K562 (cell line): ENCODE data around the gene WFDC2.

Experiments
- CTCF ChIP-seq, 3 experiments: IDR thresholded peaks in 2 of 3; conservative IDR thresholded peaks in 1 of 3; 2 replicates each; pipeline ENCODE4 v1.5.1; 2011 to 2012; ENCODE audit warnings: low read length in 3 of 3, mild to moderate bottlenecking in 3 of 3, control low read depth in 2 of 3, improper control_type of control experiment in 1 of 3, inconsistent platforms in 1 of 3, low read depth in 1 of 3, mixed read lengths in 1 of 3, moderate library complexity in 1 of 3; ENCODE audit not compliant: insufficient read depth in 2 of 3
- E2F6 ChIP-seq, 2 experiments: IDR thresholded peaks; 2 replicates each; pipeline ENCODE4 v1.6.1; 2011; ENCODE audit warnings: borderline replicate concordance in 1 of 2, control low read depth in 1 of 2, low read depth in 1 of 2, low read length in 1 of 2, mild to moderate bottlenecking in 1 of 2, mixed read lengths in 1 of 2, moderate library complexity in 1 of 2; ENCODE audit not compliant: insufficient read depth in 1 of 2, insufficient read length in 1 of 2, poor library complexity in 1 of 2, severe bottlenecking in 1 of 2; ENCODE audit errors: extremely low read depth in 1 of 2
- EP300 ChIP-seq: IDR thresholded peaks from 2 replicates; pipeline ENCODE4 v1.6.1; 2012; ENCODE audit warnings: low read length, improper control_type of control experiment
- NFIC ChIP-seq: fragments of 450-650 bp; IDR thresholded peaks from 2 replicates; pipeline ENCODE4 v1.6.1; 2017; ENCODE audit warnings: mild to moderate bottlenecking, inconsistent platforms
- POLR2A ChIP-seq: fragments of 450-650 bp; conservative IDR thresholded peaks from 2 replicates; pipeline ENCODE4 v1.6.1; 2016
- POLR2AphosphoS2 ChIP-seq: IDR thresholded peaks from 2 replicates; pipeline ENCODE4 v1.6.1; 2012; ENCODE audit warnings: low read length, improper control_type of control experiment
- SAFB ChIP-seq: fragments of 200-400 bp; formaldehyde crosslinking; IDR thresholded peaks from 2 replicates; pipeline ENCODE4 v1.6.1; 2017; ENCODE audit warnings: low read depth, low read length, borderline replicate concordance
- TBL1XR1 ChIP-seq, 2 experiments: IDR thresholded peaks; 2 replicates each; pipeline ENCODE4 v1.6.1; 2012; ENCODE audit warnings: improper control_type of control experiment in 2 of 2, low read length in 2 of 2, mild to moderate bottlenecking in 1 of 2
- TF ChIP-seq, protein P1 (sequence below): fragments of 150-350 bp; IDR thresholded peaks from 2 replicates; pipeline ENCODE4 v1.6.1; 2014; ENCODE audit warnings: low read depth, mild to moderate bottlenecking, low read length, borderline replicate concordance

- TF ChIP-seq E2F6 (IDR thresholded peaks at IDR 0.05; ENCODE audit: borderline replicate concordance in 1 of 2, extremely low read depth in 1 of 2, insufficient read depth in 1 of 2, insufficient read length in 1 of 2, low read depth in 1 of 2, low read length in 1 of 2, poor library complexity in 1 of 2, severe bottlenecking in 1 of 2) (no peak), NFIC (no peak), CTCF (IDR thresholded peaks at IDR 0.05 in 2 of 3, conservative IDR thresholded peaks at IDR 0.05 in 1 of 3; ENCODE audit: insufficient read depth in 2 of 3, low read depth in 1 of 3, low read length in 3 of 3) (no peak), TBL1XR1 (IDR thresholded peaks at IDR 0.05; ENCODE audit: low read length in 2 of 2) (no peak), SAFB (no peak), POLR2A (no peak), EP300 (no peak), POLR2AphosphoS2 (no peak)
- TF ChIP-seq, protein P1, sequence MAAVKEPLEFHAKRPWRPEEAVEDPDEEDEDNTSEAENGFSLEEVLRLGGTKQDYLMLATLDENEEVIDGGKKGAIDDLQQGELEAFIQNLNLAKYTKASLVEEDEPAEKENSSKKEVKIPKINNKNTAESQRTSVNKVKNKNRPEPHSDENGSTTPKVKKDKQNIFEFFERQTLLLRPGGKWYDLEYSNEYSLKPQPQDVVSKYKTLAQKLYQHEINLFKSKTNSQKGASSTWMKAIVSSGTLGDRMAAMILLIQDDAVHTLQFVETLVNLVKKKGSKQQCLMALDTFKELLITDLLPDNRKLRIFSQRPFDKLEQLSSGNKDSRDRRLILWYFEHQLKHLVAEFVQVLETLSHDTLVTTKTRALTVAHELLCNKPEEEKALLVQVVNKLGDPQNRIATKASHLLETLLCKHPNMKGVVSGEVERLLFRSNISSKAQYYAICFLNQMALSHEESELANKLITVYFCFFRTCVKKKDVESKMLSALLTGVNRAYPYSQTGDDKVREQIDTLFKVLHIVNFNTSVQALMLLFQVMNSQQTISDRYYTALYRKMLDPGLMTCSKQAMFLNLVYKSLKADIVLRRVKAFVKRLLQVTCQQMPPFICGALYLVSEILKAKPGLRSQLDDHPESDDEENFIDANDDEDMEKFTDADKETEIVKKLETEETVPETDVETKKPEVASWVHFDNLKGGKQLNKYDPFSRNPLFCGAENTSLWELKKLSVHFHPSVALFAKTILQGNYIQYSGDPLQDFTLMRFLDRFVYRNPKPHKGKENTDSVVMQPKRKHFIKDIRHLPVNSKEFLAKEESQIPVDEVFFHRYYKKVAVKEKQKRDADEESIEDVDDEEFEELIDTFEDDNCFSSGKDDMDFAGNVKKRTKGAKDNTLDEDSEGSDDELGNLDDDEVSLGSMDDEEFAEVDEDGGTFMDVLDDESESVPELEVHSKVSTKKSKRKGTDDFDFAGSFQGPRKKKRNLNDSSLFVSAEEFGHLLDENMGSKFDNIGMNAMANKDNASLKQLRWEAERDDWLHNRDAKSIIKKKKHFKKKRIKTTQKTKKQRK, result no peak
Observed at GRCh38 chr20:45449528-45449927, 20.0 kb upstream of the WFDC2 start.
